Measurements from ENCODE around the gene SYNPO. TPM values are rescaled to one million over a fixed set of nuclear protein-coding genes. Genes with fewer than 3 reads are reported as not detected.

The SYNPO gene, protein sequence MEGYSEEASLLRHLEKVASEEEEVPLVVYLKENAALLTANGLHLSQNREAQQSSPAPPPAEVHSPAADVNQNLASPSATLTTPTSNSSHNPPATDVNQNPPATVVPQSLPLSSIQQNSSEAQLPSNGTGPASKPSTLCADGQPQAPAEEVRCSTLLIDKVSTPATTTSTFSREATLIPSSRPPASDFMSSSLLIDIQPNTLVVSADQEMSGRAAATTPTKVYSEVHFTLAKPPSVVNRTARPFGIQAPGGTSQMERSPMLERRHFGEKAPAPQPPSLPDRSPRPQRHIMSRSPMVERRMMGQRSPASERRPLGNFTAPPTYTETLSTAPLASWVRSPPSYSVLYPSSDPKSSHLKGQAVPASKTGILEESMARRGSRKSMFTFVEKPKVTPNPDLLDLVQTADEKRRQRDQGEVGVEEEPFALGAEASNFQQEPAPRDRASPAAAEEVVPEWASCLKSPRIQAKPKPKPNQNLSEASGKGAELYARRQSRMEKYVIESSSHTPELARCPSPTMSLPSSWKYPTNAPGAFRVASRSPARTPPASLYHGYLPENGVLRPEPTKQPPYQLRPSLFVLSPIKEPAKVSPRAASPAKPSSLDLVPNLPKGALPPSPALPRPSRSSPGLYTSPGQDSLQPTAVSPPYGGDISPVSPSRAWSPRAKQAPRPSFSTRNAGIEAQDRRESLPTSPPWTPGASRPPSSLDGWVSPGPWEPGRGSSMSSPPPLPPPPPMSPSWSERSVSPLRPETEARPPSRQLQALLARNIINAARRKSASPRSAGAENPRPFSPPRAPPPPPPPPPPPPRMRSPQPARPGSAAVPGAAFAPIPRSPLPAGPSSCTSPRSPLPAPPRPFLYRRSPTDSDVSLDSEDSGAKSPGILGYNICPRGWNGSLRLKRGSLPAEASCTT
- 10 to 100 TPM; 20.4 to 54.0 (median 39.3) TPM for total RNA-seq

DNA sequence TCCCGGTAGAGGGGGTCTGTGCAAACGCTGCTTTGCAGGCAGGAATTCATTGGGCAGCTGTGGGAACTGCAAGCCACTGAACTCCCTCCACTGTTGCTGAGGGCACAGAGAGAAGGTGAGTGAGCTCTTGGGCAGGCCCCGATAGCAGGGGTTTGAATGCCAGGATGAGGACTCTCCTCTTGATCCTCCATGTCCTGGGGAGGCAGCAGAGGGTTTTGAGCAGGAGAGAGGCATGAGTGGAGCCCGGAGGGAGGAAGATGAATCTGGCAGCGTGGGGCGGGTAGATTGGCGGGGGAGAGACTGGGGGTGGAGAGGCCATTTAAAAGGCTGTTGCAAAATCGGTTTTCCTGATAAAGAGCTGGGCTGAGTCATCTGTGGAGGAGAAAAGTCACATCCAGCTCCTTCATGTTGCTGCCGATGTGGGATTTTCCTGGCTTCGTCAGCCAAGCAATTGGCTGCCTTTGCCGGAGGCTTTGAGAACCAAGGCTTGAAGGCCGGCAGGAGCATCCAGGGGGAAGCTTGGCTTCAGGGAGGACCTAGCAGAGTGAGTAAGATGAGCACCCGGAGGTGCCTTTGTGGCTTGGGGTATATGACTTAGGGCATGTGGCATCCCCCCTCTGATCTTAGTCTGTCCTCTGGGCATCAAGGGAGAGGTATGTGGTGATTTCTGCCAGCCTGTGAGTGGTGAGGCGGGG lies at the start of gene SYNPO:
Gene SYNPO, plus strand, starts transcription at position 350 of the 695 bp plus-strand sequence. CDS start 7,616 bp downstream, outside the sequence.
- no peak for DNase-seq (ENCODE audit: extremely low spot score)
- no peaks in the 10 kb centered on the region for H3K27me3 ChIP-seq
- peak within 1 kb of the TSS; percentile 78 to 85 (median 79) for H3K27ac ChIP-seq (replicated peaks in 1 of 4)
- TF ChIP-seq POLR2AphosphoS5 (IDR thresholded peaks at IDR 0.05): peak; percentile 35 to 39
- TF ChIP-seq, protein P1, sequence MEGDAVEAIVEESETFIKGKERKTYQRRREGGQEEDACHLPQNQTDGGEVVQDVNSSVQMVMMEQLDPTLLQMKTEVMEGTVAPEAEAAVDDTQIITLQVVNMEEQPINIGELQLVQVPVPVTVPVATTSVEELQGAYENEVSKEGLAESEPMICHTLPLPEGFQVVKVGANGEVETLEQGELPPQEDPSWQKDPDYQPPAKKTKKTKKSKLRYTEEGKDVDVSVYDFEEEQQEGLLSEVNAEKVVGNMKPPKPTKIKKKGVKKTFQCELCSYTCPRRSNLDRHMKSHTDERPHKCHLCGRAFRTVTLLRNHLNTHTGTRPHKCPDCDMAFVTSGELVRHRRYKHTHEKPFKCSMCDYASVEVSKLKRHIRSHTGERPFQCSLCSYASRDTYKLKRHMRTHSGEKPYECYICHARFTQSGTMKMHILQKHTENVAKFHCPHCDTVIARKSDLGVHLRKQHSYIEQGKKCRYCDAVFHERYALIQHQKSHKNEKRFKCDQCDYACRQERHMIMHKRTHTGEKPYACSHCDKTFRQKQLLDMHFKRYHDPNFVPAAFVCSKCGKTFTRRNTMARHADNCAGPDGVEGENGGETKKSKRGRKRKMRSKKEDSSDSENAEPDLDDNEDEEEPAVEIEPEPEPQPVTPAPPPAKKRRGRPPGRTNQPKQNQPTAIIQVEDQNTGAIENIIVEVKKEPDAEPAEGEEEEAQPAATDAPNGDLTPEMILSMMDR (IDR thresholded peaks at IDR 0.05): no peak
- H3K36me3 ChIP-seq: peaks cover 0 to 12% (median 0%) of the 10 kb centered on the region in 4 donors
- H3K4me1 ChIP-seq: peaks cover 98 to 100% (median 98%) of the 10 kb centered on the region in 4 donors
- H3K4me3 ChIP-seq: peak within 1 kb of the TSS in 3 of 4 donors; percentile 6 to 33 (median 13)
- WGBS: 38% methylated on average over 12 of the region's 14 CpGs
- intact Hi-C loops (cut with DNase I): no loop called here
- no peaks in the 10 kb centered on the region for H3K9me3 ChIP-seq

DNA sequence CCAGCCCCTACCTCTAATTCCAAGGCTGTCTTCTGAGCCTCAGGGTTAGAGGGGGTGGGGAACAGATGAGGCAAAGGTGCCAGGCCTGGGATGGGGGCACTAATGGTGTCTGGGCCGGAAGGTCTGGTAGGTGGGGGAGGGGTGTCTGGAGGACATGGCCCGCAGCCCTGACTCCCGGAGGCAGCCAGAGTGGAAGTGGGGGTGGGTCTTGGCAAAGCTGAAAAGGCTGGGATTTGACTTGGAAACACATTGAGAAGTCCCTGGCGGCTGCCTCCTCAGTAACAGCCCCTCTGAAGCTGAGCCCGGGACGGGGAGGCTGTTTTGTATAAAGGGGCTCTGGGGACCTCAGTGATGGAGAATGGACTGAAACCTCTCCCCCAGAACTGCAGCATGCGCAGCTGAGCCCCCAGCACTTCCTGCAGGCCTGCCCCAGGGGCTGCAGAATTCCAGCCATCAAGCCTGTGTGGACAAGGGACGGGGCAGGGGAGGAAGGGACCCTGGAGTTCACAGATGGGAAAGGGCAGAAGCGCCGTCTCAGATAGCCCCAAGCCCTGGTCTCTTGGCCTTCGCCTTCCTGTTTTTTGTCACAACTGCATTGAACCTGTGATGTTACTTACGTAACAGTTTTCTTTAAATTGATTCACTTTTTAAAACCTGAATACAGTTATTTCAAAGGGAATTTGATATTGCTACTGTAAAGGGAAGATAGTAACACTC lies 49.3 kb upstream of the SYNPO start:
- intact Hi-C loops (cut with DNase I): no loop called here
- TF ChIP-seq POLR2A (IDR thresholded peaks at IDR 0.05; ENCODE audit: low read depth) (no peak), POLR2AphosphoS5 (IDR thresholded peaks at IDR 0.05) (no peak), EP300 (IDR thresholded peaks at IDR 0.05) (no peak)
- TF ChIP-seq, protein P1 (IDR thresholded peaks at IDR 0.05): no peak
- 48% methylated on average over 10 of the region's 12 CpGs for WGBS
- Histone ChIP-seq H3K36me3 (no peaks in the 10 kb centered on the region), H3K27me3 (no peaks in the 10 kb centered on the region), H3K4me1 (peaks cover 34 to 55% (median 47%) of the 10 kb centered on the region in 4 donors), H3K4me3 (no peak overlapping the region), H3K27ac (replicated peaks in 1 of 4) (peak overlapping the region in 3 of 4 donors; percentile 51 to 64 (median 61)), H3K9me3 (no peaks in the 10 kb centered on the region)
- no peak for DNase-seq (ENCODE audit: extremely low spot score)

DNA sequence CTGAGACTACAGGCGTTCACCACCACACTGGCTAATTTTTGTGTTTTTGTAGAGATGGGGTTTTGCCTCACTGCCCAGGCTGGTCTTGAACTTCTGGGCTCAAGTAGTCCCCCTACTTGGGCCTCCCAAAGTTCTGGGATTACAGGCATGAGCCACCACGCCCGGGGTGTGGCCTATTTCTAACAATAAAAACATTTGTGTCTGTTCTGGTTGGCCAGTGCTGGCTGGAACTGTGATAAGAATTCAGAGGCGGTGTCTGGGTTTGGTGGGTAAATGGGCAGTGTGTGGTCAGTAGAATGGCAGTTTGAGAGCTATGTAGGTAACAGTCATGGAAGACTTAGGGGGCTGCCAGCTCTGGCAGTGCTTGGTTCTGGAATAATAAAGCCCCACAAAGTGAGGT lies 46.9 kb upstream of the SYNPO start:
- Histone ChIP-seq H3K9me3 (no peaks in the 10 kb centered on the region), H3K4me1 (peaks cover 35 to 62% (median 47%) of the 10 kb centered on the region in 4 donors), H3K27ac (replicated peaks in 1 of 4) (peak overlapping the region in 2 of 4 donors; percentile 0 to 28), H3K27me3 (no peaks in the 10 kb centered on the region), H3K36me3 (no peaks in the 10 kb centered on the region), H3K4me3 (no peak overlapping the region)
- TF ChIP-seq POLR2AphosphoS5 (IDR thresholded peaks at IDR 0.05): no peak
- no peak for TF ChIP-seq EP300 (IDR thresholded peaks at IDR 0.05)
- TF ChIP-seq POLR2A (IDR thresholded peaks at IDR 0.05; ENCODE audit: low read depth): no peak
- TF ChIP-seq, protein P1 (IDR thresholded peaks at IDR 0.05): no peak
- DNase-seq (ENCODE audit: extremely low spot score): no peak
- intact Hi-C loops (cut with DNase I): no loop called here
- 68% methylated on average over 4 of the region's 4 CpGs for WGBS

DNA sequence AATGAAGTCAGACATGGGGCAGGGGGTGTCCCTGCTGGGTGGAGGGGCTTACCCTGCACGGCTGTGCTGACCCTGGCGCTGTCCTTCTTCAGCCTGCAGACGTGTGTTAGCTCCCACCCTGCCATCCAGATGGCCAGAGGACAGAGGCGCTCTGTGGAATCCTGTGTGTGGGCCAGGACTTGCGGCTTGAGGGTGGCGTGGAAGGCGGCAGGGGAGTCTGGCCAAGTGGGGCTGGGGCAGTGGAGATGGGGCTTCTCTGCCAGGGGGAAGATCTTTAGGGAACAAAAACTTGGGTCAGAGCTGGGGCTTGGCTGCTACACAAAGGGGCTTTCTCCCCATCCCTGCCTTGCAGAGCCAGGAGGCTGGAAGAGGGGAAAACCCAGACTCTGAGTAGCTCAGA lies 46.5 kb upstream of the SYNPO start:
- Histone ChIP-seq H3K4me3 (no peak overlapping the region), H3K27me3 (no peaks in the 10 kb centered on the region), H3K4me1 (peaks cover 39 to 66% (median 47%) of the 10 kb centered on the region in 4 donors), H3K9me3 (no peaks in the 10 kb centered on the region), H3K27ac (replicated peaks in 1 of 4) (peak overlapping the region in 2 of 4 donors; percentile 0 to 34), H3K36me3 (no peaks in the 10 kb centered on the region)
- intact Hi-C loops (cut with DNase I): no loop called here
- no peak for DNase-seq (ENCODE audit: extremely low spot score)
- TF ChIP-seq POLR2A (IDR thresholded peaks at IDR 0.05; ENCODE audit: low read depth): no peak
- TF ChIP-seq EP300 (IDR thresholded peaks at IDR 0.05): no peak
- TF ChIP-seq, protein P1 (IDR thresholded peaks at IDR 0.05): no peak
- no peak for TF ChIP-seq POLR2AphosphoS5 (IDR thresholded peaks at IDR 0.05)
- WGBS: 88% methylated on average over 5 of the region's 7 CpGs
